Endothelial cell (in vitro differentiated cells): ENCODE measurements around the gene NRG2. TPM values are rescaled to one million over a fixed set of nuclear protein-coding genes. Genes with fewer than 3 reads are reported as not detected.

Experiments used
- DNase-seq: peaks from one replicate; pipeline ENCODE4 v3.0.0; 2021; ENCODE audit warnings: low spot score
- H3K27ac Mint-ChIP-seq: one replicate; pipeline ENCODE4 v1.8.0; 2021; ENCODE audit warnings: mixed read lengths, inconsistent platforms; ENCODE audit not compliant: unreplicated experiment
- H3K27me3 Mint-ChIP-seq: one replicate; pipeline ENCODE4 v1.8.0; 2021; ENCODE audit warnings: mild to moderate bottlenecking, moderate library complexity, mixed read lengths, inconsistent platforms; ENCODE audit not compliant: unreplicated experiment
- H3K36me3 Mint-ChIP-seq: one replicate; pipeline ENCODE4 v1.8.0; 2021; ENCODE audit warnings: mild to moderate bottlenecking, low read depth, mixed read lengths, inconsistent platforms; ENCODE audit not compliant: unreplicated experiment
- H3K4me1 Mint-ChIP-seq: one replicate; pipeline ENCODE4 v1.8.0; 2021; ENCODE audit warnings: mild to moderate bottlenecking, mixed read lengths, inconsistent platforms; ENCODE audit not compliant: unreplicated experiment
- H3K4me3 Mint-ChIP-seq: one replicate; pipeline ENCODE4 v1.8.0; 2021; ENCODE audit warnings: mild to moderate bottlenecking, mixed read lengths, inconsistent platforms; ENCODE audit not compliant: unreplicated experiment
- H3K9me3 Mint-ChIP-seq: one replicate; pipeline ENCODE4 v1.8.0; 2021; ENCODE audit warnings: mixed read lengths, inconsistent platforms; ENCODE audit not compliant: unreplicated experiment
- CTCF ChIP-seq: fragments of 200-600 bp; sonication (generic); IDR thresholded peaks from one replicate; pipeline ENCODE4 v1.5.0; 2021; ENCODE audit warnings: antibody characterized with exemption; ENCODE audit not compliant: unreplicated experiment
- total RNA-seq: library from RNA; stranded (reverse); fragmentation: NEBNext Ultra II Directional; extraction: Animal tissue kit (Norgen Biotek cat#: 25700); gene quantifications from one replicate; pipeline ENCODE4 v1.2.1, GENCODE V29; 2021; ENCODE audit not compliant: unreplicated experiment

NRG2 gene
- total RNA-seq, 1 donor from 2014 or later = not detected

GRCh38 chr5:139914218-139914807 is 128.8 kb downstream of the NRG2 start:
- no peak overlapping the region for H3K27ac Mint-ChIP-seq
- H3K9me3 Mint-ChIP-seq = no peaks in the 10 kb centered on the region
- no peaks in the 10 kb centered on the region for H3K36me3 Mint-ChIP-seq
- H3K4me3 Mint-ChIP-seq = no peak overlapping the region
- DNase-seq = no peak
- TF ChIP-seq CTCF = no peak
- no peaks in the 10 kb centered on the region for H3K4me1 Mint-ChIP-seq
- peaks cover 1% of the 10 kb centered on the region for H3K27me3 Mint-ChIP-seq

GRCh38 chr5:139912804-139913203 is 130.3 kb downstream of the NRG2 start:
- no peak overlapping the region for H3K4me3 Mint-ChIP-seq
- no peak for DNase-seq
- no peaks in the 10 kb centered on the region for H3K36me3 Mint-ChIP-seq
- no peak overlapping the region for H3K27ac Mint-ChIP-seq
- no peaks in the 10 kb centered on the region for H3K9me3 Mint-ChIP-seq
- TF ChIP-seq CTCF = no peak
- H3K27me3 Mint-ChIP-seq = peaks cover 1% of the 10 kb centered on the region
- no peaks in the 10 kb centered on the region for H3K4me1 Mint-ChIP-seq

- no peak for TF ChIP-seq CTCF
- no peak for DNase-seq
- Mint-ChIP-seq H3K4me1 (no peaks in the 10 kb centered on the region), H3K36me3 (no peaks in the 10 kb centered on the region), H3K27me3 (peaks cover 1% of the 10 kb centered on the region), H3K27ac (no peak overlapping the region), H3K9me3 (no peaks in the 10 kb centered on the region), H3K4me3 (no peak overlapping the region)
Observed at GRCh38 chr5:139912158-139912557, 130.9 kb downstream of the NRG2 start.

- peaks cover 1% of the 10 kb centered on the region for H3K27me3 Mint-ChIP-seq
- TF ChIP-seq CTCF = no peak
Observed at GRCh38 chr5:139911425-139912120, 131.5 kb downstream of the NRG2 start.

GRCh38 chr5:139910901-139911300 is 132.2 kb downstream of the NRG2 start:
- no peak for TF ChIP-seq CTCF
- H3K4me3 Mint-ChIP-seq = no peak overlapping the region
- peaks cover 1% of the 10 kb centered on the region for H3K27me3 Mint-ChIP-seq
- no peaks in the 10 kb centered on the region for H3K9me3 Mint-ChIP-seq
- no peak for DNase-seq
- no peak overlapping the region for H3K27ac Mint-ChIP-seq
- no peaks in the 10 kb centered on the region for H3K36me3 Mint-ChIP-seq
- no peaks in the 10 kb centered on the region for H3K4me1 Mint-ChIP-seq

More at GRCh38 chr5:139911425-139912120, 131.5 kb downstream of the NRG2 start:
- no peak for DNase-seq
- Mint-ChIP-seq H3K4me3 (no peak overlapping the region), H3K4me1 (no peaks in the 10 kb centered on the region), H3K27ac (no peak overlapping the region), H3K9me3 (no peaks in the 10 kb centered on the region), H3K36me3 (no peaks in the 10 kb centered on the region)
